Measurements from ENCODE around the gene ZNG1C.
"Not testable (repeated sequence)": the region's sequence is repeated elsewhere in the genome, so short reads cannot be mapped to it uniquely, and the experiment has no call there.

- not testable (repeated sequence) for TF ChIP-seq POLR2AphosphoS5 (IDR thresholded peaks at IDR 0.05; ENCODE audit: low read depth, low read length); POLR2A (IDR thresholded peaks at IDR 0.05; ENCODE audit: low read depth, low read length); TAF1 (IDR thresholded peaks at IDR 0.05; ENCODE audit: borderline replicate concordance, low read depth, low read length)
These were observed 60.8 kb downstream of the ZNG1C start, which contains the start of gene FOXD4L3 for GRCh38 chr9:68302567-68302966.

Data from GM12892 (cell line).